ENCODE data around the gene HDAC10.

HDAC10 gene

GRCh38 chr22:50250555-50251476 lies at the start of gene HDAC10:
Gene HDAC10, minus strand, starts transcription at chr22:50251265. Its CDS starts 233 bp downstream, at chr22:50251032.
- DNase-seq, result peak; percentile 83

- no peak for DNase-seq
Measured at GRCh38 chr22:50300620-50301257, 49.7 kb upstream of the HDAC10 start.

GRCh38 chr22:50299785-50300619 lies 48.9 kb upstream of the HDAC10 start:
- DNase-seq, result no peak

- no peak for DNase-seq
Measured at GRCh38 chr22:50298937-50299784, 48.1 kb upstream of the HDAC10 start.

- DNase-seq, result no peak
Measured at GRCh38 chr22:50298266-50298637, 47.2 kb upstream of the HDAC10 start.

GRCh38 chr22:50297510-50298265 lies 46.6 kb upstream of the HDAC10 start:
- DNase-seq, result no peak

GRCh38 chr22:50296658-50297490 lies 45.8 kb upstream of the HDAC10 start:
- DNase-seq, result no peak

GRCh38 chr22:50294319-50294656 lies 43.2 kb upstream of the HDAC10 start:
- DNase-seq, result no peak

GRCh38 chr22:50293441-50294318 lies 42.6 kb upstream of the HDAC10 start:
- DNase-seq, result no peak

- DNase-seq, result no peak
Measured at GRCh38 chr22:50292643-50293440, 41.8 kb upstream of the HDAC10 start.

GRCh38 chr22:50289942-50290630 lies 39.0 kb upstream of the HDAC10 start:
- no peak for DNase-seq

GRCh38 chr22:50289151-50289941 lies 38.3 kb upstream of the HDAC10 start:
- no peak for DNase-seq

- no peak for DNase-seq
Measured at GRCh38 chr22:50287731-50288130, 36.7 kb upstream of the HDAC10 start.

GRCh38 chr22:50286701-50287318 lies 35.7 kb upstream of the HDAC10 start:
- DNase-seq, result no peak

GRCh38 chr22:50286275-50286674 lies 35.2 kb upstream of the HDAC10 start:
- DNase-seq, result no peak

GRCh38 chr22:50285568-50286229 lies 34.6 kb upstream of the HDAC10 start:
- DNase-seq, result no peak
